Hematopoietic multipotent progenitor cell treated with erythropoietin and hydrocortisone succinate and interleukin-3 and kit ligand, for 15 days (in vitro differentiated cells): Measurements from ENCODE around the gene OR52W1.
A peak's percentile ranks its signal among the peaks of the same experiment; 100 is the strongest.
"Not testable (repeated sequence)": the region's sequence is repeated elsewhere in the genome, so short reads cannot be mapped to it uniquely, and the experiment has no call there.

Experiments
- DNase-seq: peaks from one replicate; pipeline ENCODE4 v3.0.0-alpha.2; 2015; ENCODE audit warnings: low spot score

Gene OR52W1

GRCh38 chr11:6217722-6218121, 18.7 kb downstream of the OR52W1 start:
- DNase-seq: no peak

- no peak for DNase-seq
Observed at GRCh38 chr11:6219359-6219758, 20.3 kb downstream of the OR52W1 start.

DNA sequence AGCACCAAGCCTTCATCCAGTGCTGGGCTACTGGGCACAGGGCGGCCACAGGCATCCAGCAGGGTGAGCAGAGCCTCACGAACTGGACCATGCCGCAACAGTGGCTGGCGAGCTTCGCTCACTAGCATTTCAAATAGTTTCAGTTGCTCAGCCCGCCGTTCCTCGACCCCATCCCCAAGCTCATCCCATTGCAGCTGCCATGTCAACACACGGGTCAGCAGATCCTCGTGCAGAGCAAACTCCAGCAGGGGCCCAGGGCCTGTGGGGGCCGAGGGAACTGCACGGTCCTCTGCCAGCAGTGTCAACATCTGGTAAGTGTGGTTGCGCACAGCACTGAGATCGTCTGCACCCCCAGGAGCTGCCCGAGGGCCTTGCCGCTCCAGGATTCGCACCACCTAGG, 24.8 kb downstream of the OR52W1 start:
- DNase-seq: no peak

- DNase-seq: no peak
Observed at GRCh38 chr11:6224421-6224820, 25.4 kb downstream of the OR52W1 start.

- no peak for DNase-seq
Observed at GRCh38 chr11:6225024-6225423, 26.0 kb downstream of the OR52W1 start.

GRCh38 chr11:6225896-6226295, 26.9 kb downstream of the OR52W1 start:
- no peak for DNase-seq

DNA sequence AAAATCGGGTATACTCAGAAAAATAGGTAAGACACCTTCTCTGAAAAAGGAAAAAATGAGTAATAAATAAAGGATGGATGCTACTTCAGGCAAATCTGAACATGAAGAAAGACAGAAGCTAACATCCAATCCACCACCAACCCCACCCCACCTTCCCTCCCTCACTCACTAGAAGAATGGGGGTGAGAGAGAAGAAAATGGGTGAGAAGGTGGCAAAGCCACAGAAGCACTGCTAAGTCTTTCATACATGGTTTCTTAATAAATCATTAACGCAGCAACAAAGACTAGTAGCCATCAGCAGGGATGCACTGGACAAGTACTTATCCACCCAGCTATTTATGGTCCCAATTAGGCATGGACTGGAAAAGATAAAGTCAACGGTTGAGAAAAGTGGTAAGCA, 29.5 kb downstream of the OR52W1 start:
- DNase-seq: no peak

DNA sequence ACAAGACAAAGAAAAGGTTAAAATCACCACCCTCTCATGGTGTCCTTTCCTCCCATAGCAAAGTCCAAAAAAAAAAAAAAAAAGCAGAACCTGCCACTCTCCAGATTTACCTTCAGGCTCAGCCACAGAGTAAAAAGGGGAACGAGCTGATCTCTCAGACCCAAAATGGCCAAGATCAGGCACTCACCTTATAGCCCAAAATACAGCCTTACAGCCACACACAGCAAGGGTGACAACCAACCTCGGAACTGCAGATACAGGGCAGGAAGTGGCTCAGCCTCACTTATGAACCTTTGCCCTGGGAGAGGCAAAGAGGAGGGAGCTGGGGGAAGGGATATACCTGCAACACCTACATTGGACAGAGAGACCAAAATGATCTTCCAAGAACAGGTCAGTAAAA, 30.9 kb downstream of the OR52W1 start:
- DNase-seq: no peak

GRCh38 chr11:6232899-6233298, 33.9 kb downstream of the OR52W1 start:
- DNase-seq: peak; percentile 47

GRCh38 chr11:6233984-6234386, 35.0 kb downstream of the OR52W1 start:
- no peak for DNase-seq

- DNase-seq: peak; percentile 100
Observed at GRCh38 chr11:6234387-6235107, 35.5 kb downstream of the OR52W1 start, which contains the start of gene FHIP1B. Gene FHIP1B, minus strand, starts transcription at chr11:6234636. Its CDS starts 10,120 bp downstream, at chr11:6224516.

DNA sequence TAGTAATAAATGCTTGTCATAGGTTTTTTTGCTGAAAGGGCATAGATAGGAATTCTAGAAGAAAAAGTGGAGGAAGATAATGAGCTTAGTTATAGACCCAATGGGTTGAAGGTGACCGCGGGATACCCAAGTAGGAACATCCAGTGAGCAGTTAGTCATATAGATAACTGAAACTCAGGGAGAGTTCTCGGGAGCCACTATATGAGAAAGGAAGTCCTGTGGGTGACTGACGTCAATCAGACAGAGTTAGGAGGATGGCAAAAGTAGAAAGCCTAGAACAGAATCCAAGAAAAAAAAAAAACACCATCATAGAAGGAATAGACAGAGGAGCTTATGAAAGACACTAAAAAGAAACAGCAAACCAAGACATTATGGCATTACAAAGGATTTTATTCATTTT, 38.2 kb downstream of the OR52W1 start:
- DNase-seq: no peak

DNA sequence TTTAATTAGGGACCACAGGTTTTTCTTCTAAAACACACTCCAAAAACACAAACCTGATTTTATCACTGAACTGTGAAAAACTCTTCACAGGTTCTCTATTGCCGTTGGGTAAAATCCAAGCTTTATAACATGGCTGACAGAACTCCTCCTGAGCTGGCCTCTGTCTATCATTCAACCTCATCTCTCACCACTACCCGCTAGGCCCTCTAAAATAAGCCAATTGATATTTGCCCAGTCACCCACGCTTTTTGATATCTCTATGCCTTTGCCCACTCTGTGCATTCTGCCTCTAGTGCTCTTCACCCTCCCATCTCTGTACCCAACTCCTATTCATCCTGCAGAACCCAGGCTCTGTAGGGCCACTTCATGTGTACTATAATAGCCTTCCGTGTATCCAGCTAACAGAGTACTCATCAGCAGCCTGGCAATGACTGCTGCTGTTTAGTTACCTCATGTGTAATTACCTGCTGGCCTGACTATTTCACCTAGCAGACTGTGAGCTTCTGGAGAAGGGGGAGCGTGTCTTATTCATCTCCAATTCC, 38.8 kb downstream of the OR52W1 start:
- DNase-seq: no peak

DNA sequence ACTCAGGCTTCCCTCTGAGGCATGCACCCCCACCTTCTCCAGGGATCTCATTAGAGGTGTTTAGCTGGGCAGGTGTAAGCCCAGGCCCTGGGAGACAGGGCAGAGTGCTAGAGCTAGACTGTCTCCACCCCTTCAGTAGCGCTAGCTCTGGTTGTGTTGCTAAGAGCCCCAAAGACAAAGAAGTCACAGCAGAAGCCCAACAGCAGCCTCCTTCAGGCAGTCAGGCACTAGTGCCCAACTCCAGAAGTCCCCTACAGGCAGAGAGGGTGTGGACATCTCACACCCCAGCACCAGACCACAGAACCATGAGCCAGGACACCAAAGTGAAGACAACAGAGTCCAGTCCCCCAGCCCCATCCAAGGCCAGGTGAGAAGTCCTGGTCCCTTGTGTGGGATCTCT, 39.9 kb downstream of the OR52W1 start, which contains the start of gene CNGA4:
Gene CNGA4, plus strand, starts transcription at position 188 of the 400 bp plus-strand sequence. Its CDS starts 118 bp downstream, at position 306.
- no peak for DNase-seq

- DNase-seq: no peak
Observed at GRCh38 chr11:6240139-6240538, 41.1 kb downstream of the OR52W1 start.

GRCh38 chr11:6240781-6241180, 41.8 kb downstream of the OR52W1 start:
- DNase-seq: no peak

- DNase-seq: no peak
Observed at GRCh38 chr11:6241316-6241715, 42.3 kb downstream of the OR52W1 start.

GRCh38 chr11:6245536-6245935, 46.5 kb downstream of the OR52W1 start:
- peak; percentile 48 for DNase-seq

DNA sequence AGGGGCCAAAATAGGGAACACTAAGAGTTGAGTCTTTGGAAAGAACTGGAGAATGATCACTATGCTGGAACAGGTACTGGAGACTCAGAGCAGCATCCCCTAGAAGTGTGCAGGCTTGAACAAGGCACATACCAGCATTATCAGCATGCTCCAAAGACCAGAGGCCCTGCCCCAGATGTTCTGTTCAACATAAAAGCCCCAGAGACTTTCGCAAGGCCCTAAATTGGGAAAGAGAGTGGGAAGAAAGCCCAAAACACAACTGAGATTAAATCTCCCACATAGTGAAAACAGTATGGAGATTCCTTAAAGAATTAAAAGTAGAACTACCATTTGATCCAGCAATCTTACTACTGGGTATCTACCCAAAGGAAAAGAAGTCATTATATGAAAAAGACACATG, 49.2 kb downstream of the OR52W1 start:
- DNase-seq: no peak

DNA sequence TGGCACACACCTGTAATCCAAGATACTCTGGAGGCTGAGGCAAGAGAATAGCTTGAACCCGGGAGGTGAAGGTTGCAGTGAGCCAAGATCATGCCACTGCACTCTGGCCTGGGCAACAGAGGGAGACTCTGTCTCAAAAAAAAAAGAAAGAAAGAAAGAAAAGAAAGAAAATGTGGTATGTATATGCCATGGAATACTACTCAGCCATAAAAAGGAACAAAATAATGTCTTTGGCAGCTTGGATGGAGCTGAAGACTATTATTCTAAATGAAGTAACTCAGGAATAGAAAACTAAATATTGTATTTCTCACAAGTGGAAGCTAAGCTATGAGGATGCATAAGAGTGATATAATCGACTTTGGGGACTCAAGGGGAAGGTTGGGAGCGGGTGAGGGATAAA, 49.9 kb downstream of the OR52W1 start:
- not testable (repeated sequence) for DNase-seq
